ENCODE results near the gene DGUOK.

DNA sequence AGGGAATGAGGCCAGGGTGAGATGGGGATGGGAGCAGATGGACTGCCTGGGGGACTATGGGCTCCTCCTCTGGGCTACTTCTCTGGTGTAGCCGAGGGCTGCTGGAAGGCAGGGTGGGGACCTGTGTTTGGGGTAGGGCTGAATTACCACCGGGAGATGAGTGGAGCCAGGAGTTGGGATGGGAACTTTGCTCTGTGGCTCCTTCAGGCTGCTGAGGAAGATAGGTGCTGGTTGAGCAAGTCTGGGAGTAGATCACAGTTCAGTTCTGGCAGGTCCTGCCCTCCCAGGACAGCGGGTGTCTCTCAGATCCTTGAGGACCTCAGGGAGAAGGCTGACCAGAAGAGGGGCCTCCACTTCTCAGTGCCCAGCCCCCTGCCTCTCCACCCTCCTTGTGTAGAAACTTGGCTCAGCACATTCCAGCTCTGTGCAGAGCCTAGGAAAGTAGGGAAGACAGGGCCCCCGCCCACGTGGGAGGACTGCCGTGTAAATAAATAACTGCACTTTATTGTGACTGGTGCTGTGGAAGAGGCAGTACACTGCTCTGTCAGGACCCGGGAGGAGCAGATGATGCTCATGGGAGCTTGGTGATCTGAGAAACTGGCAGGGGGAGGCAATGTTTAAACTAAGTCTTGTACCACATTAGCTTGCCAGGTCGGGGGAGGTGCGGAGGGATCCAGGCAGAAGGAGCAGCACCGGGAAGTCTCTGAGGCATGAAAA is 73.4 kb downstream of the DGUOK start:
- TF ChIP-seq EZH2 (IDR thresholded peaks at IDR 0.05; ENCODE audit: insufficient read depth, poor library complexity, severe bottlenecking) (no peak), EZH2phosphoT487 (IDR thresholded peaks at IDR 0.05; ENCODE audit: insufficient read depth, low read depth) (no peak)
